HepG2 (cell line): Measurements from ENCODE around the gene C20orf144. TPM values are rescaled to one million over a fixed set of nuclear protein-coding genes. Genes with fewer than 3 reads are reported as not detected.

ENCODE experiments used
- BCL3 ChIP-seq: sonication (generic); formaldehyde crosslinking; IDR thresholded peaks from 2 replicates; pipeline ENCODE4 v1.5.1; 2020; ENCODE audit warnings: mild to moderate bottlenecking, missing genetic modification reagents, moderate library complexity
- HNF1B ChIP-seq: sonication (generic); formaldehyde crosslinking; IDR thresholded peaks from 2 replicates; pipeline ENCODE4 v1.5.1; 2020; ENCODE audit warnings: mild to moderate bottlenecking, moderate library complexity, missing genetic modification reagents
- HOXD1 ChIP-seq: sonication (generic); formaldehyde crosslinking; IDR thresholded peaks from 2 replicates; pipeline ENCODE4 v1.5.0; 2020; ENCODE audit warnings: missing genetic modification reagents
- KMT2B ChIP-seq: IDR thresholded peaks from 2 replicates; pipeline ENCODE4 v1.6.1; 2016; ENCODE audit warnings: missing genetic modification reagents, missing compliant biosample characterization
- MAZ ChIP-seq, 2 experiments: sonication (generic) in 1 of 2; formaldehyde crosslinking in 1 of 2; IDR thresholded peaks; 2 replicates each; pipeline versions ENCODE4 v1.5.0 to v1.6.1; 2012 to 2020; ENCODE audit warnings: low read depth in 2 of 2, mild to moderate bottlenecking in 2 of 2, borderline replicate concordance in 1 of 2, improper control_type of control experiment in 1 of 2, low read length in 1 of 2, missing genetic modification reagents in 1 of 2, moderate library complexity in 1 of 2
- REST ChIP-seq, 2 experiments: IDR thresholded peaks; 2 replicates each; pipeline ENCODE4 v1.6.1; 2011 to 2012; ENCODE audit warnings: low read length in 2 of 2, borderline replicate concordance in 1 of 2, low read depth in 1 of 2, mild to moderate bottlenecking in 1 of 2, moderate library complexity in 1 of 2
- RFXANK ChIP-seq: IDR thresholded peaks from 2 replicates; pipeline ENCODE4 v1.6.1; 2016
- RNF219 ChIP-seq: sonication (generic); formaldehyde crosslinking; IDR thresholded peaks from 2 replicates; pipeline ENCODE4 v1.5.0; 2020; ENCODE audit warnings: mild to moderate bottlenecking, missing genetic modification reagents
- ZFP91 ChIP-seq: sonication (generic); formaldehyde crosslinking; IDR thresholded peaks from 2 replicates; pipeline ENCODE4 v1.9.0; 2022; ENCODE audit warnings: missing genetic modification reagents, mild to moderate bottlenecking, borderline replicate concordance
- ZNF251 ChIP-seq: sonication (generic); formaldehyde crosslinking; IDR thresholded peaks from 2 replicates; pipeline ENCODE4 v1.9.0; 2021; ENCODE audit warnings: mild to moderate bottlenecking, missing genetic modification reagents
- ZNF280B ChIP-seq: sonication (generic); formaldehyde crosslinking; IDR thresholded peaks from 2 replicates; pipeline ENCODE4 v1.5.0; 2020; ENCODE audit warnings: missing genetic modification reagents, mild to moderate bottlenecking, borderline replicate concordance
- ZNF337 ChIP-seq: sonication (generic); formaldehyde crosslinking; IDR thresholded peaks from 2 replicates; pipeline ENCODE4 v1.5.1; 2020; ENCODE audit warnings: missing genetic modification reagents, low read depth, mild to moderate bottlenecking, borderline replicate concordance
- ZNF468 ChIP-seq: sonication (generic); formaldehyde crosslinking; IDR thresholded peaks from 2 replicates; pipeline ENCODE4 v1.8.0; 2022; ENCODE audit warnings: mild to moderate bottlenecking, moderate library complexity, missing genetic modification reagents
- ZNF615 ChIP-seq: sonication (generic); formaldehyde crosslinking; IDR thresholded peaks from 2 replicates; pipeline ENCODE4 v1.5.0; 2020; ENCODE audit warnings: mild to moderate bottlenecking, missing genetic modification reagents, borderline replicate concordance
- polyA plus RNA-seq, 8 experiments: library from polyadenylated mRNA; depleted of rRNA in 3 of 8; stranded (reverse) in 7 of 8; unstranded in 1 of 8; fragments of >200 nt; fragmentation: Illumina TruSeq in 4 of 8; extraction: Trizol in 4 of 8; gene quantifications; 2 replicates each; pipeline versions ENCODE4 v1.2.1 to v1.2.3, GENCODE V29; 2011 to 2016; ENCODE audit warnings: low read depth in 4 of 8, missing spikeins in 1 of 8, mixed read lengths in 1 of 8; ENCODE audit not compliant: insufficient read depth in 1 of 8
- total RNA-seq, 5 experiments: library from RNA; depleted of rRNA; stranded (reverse); fragments of >200 nt; fragmentation: Illumina TruSeq; extraction: Trizol; gene quantifications; 2 replicates each; pipeline ENCODE4 v1.2.3, GENCODE V29; 2016; ENCODE audit warnings: low read depth in 1 of 5

The C20orf144 gene
- total and polyA plus RNA-seq, 2 of the 13 experiments (the other 11 are each of a cell fraction or from before 2014, with no cell fraction given), result 0.09 to 0.16 TPM

GRCh38 chr20:33701629-33702450, 39.7 kb downstream of the C20orf144 start (continued):
- TF ChIP-seq ZNF337 (CRISPR knock-in tag), result peak; percentile 72; the same call in 1 of the 2 replicates
- no peak for TF ChIP-seq ZNF468 (CRISPR knock-in tag)
- TF ChIP-seq MAZ (IDR thresholded peaks at IDR 0.05; ENCODE audit: borderline replicate concordance, low read depth, low read length), result peak; percentile 48
- TF ChIP-seq MAZ (CRISPR knock-in tag; IDR thresholded peaks at IDR 0.05; ENCODE audit: low read depth), result no peak
- TF ChIP-seq RNF219, result no peak
- no peak for TF ChIP-seq RFXANK
- TF ChIP-seq REST (IDR thresholded peaks at IDR 0.05; ENCODE audit: borderline replicate concordance in 1 of 2, low read depth in 1 of 2, low read length in 2 of 2), result 0 out of 4 replicates have a peak, but pooled peaks of 1 of the 2 experiments have one; percentile 31
- no peak for TF ChIP-seq ZNF615 (CRISPR knock-in tag)
- TF ChIP-seq ZNF251, result 0 out of 2 replicates have a peak, but pooled peaks have one; percentile 50
- peak; percentile 66; the same call in 1 of the 2 replicates for TF ChIP-seq HOXD1 (CRISPR knock-in tag)
- TF ChIP-seq BCL3 (CRISPR knock-in tag), result peak; percentile 86
- peak; percentile 83; the same call in 1 of the 2 replicates for TF ChIP-seq HNF1B
- TF ChIP-seq KMT2B (CRISPR knock-in tag), result no peak
- peak; percentile 67 for TF ChIP-seq ZFP91 (CRISPR knock-in tag)
- TF ChIP-seq ZNF280B (CRISPR knock-in tag), result peak; percentile 90; the same call in 1 of the 2 replicates
